HepG2 (cell line): ENCODE results near the gene ZBTB1. TPM values are rescaled to one million over a fixed set of nuclear protein-coding genes. Genes with fewer than 3 reads are reported as not detected.

Experiments
- KDM4B ChIP-seq: sonication (generic); formaldehyde crosslinking; IDR thresholded peaks from 2 replicates; pipeline ENCODE4 v1.4.0; 2020; ENCODE audit warnings: missing genetic modification reagents
- KLF15 ChIP-seq: sonication (generic); formaldehyde crosslinking; IDR thresholded peaks from 2 replicates; pipeline ENCODE4 v1.8.1; 2023; ENCODE audit warnings: borderline replicate concordance, mild to moderate bottlenecking, inconsistent platforms, missing genetic modification reagents, mixed read lengths
- MTA3 ChIP-seq: sonication (generic); formaldehyde crosslinking; IDR thresholded peaks from 2 replicates; pipeline ENCODE4 v1.4.0; 2020; ENCODE audit warnings: missing genetic modification reagents
- MTF2 ChIP-seq: sonication (generic); formaldehyde crosslinking; IDR thresholded peaks from 2 replicates; pipeline ENCODE4 v1.5.0; 2020; ENCODE audit warnings: missing genetic modification reagents, borderline replicate concordance
- MXD3 ChIP-seq: IDR thresholded peaks from 2 replicates; pipeline ENCODE4 v1.6.1; 2016; ENCODE audit warnings: mild to moderate bottlenecking, missing biosample characterization, missing genetic modification reagents
- TARDBP ChIP-seq: sonication (generic); formaldehyde crosslinking; IDR thresholded peaks from 2 replicates; pipeline ENCODE4 v1.8.0; 2022; ENCODE audit warnings: mild to moderate bottlenecking, missing genetic modification reagents
- ZNF138 ChIP-seq: sonication (generic); formaldehyde crosslinking; IDR thresholded peaks from 2 replicates; pipeline ENCODE4 v1.5.0; 2020; ENCODE audit warnings: mild to moderate bottlenecking, low read depth, missing genetic modification reagents
- ZNF33A ChIP-seq: sonication (generic); formaldehyde crosslinking; IDR thresholded peaks from 2 replicates; pipeline ENCODE4 v1.5.1; 2020; ENCODE audit warnings: missing genetic modification reagents, mild to moderate bottlenecking, moderate library complexity, borderline replicate concordance
- ZNF709 ChIP-seq: sonication (generic); formaldehyde crosslinking; IDR thresholded peaks from 2 replicates; pipeline ENCODE4 v1.5.0; 2020; ENCODE audit warnings: mild to moderate bottlenecking, missing genetic modification reagents
- polyA plus RNA-seq, 8 experiments: library from polyadenylated mRNA; depleted of rRNA in 3 of 8; stranded (reverse) in 7 of 8; unstranded in 1 of 8; fragments of >200 nt; fragmentation: Illumina TruSeq in 4 of 8; extraction: Trizol in 4 of 8; gene quantifications; 2 replicates each; pipeline versions ENCODE4 v1.2.1 to v1.2.3, GENCODE V29; 2011 to 2016; ENCODE audit warnings: low read depth in 4 of 8, missing spikeins in 1 of 8, mixed read lengths in 1 of 8; ENCODE audit not compliant: insufficient read depth in 1 of 8
- total RNA-seq, 5 experiments: library from RNA; depleted of rRNA; stranded (reverse); fragments of >200 nt; fragmentation: Illumina TruSeq; extraction: Trizol; gene quantifications; 2 replicates each; pipeline ENCODE4 v1.2.3, GENCODE V29; 2016; ENCODE audit warnings: low read depth in 1 of 5
- TF ChIP-seq, protein P1 (sequence below): sonication (generic); formaldehyde crosslinking; IDR thresholded peaks from 2 replicates; pipeline ENCODE4 v1.9.0; 2022; ENCODE audit warnings: low read depth, missing genetic modification reagents
- TF ChIP-seq, protein P2 (sequence below): sonication (generic); formaldehyde crosslinking; IDR thresholded peaks from 2 replicates; pipeline ENCODE4 v1.4.0; 2020; ENCODE audit warnings: mild to moderate bottlenecking, missing genetic modification reagents
- TF ChIP-seq, protein P3 (sequence below): sonication (generic); formaldehyde crosslinking; IDR thresholded peaks from 2 replicates; pipeline ENCODE4 v1.4.0; 2020; ENCODE audit warnings: missing genetic modification reagents

ZBTB1 gene
- total and polyA plus RNA-seq, 2 of the 13 experiments (the other 11 are each of a cell fraction or from before 2014, with no cell fraction given) = 18.8 to 22.6 TPM

GRCh38 chr14:64503434-64504309, 898 bp upstream of the ZBTB1 start, which contains the start of gene ZBTB25 (continued):
- 0 out of 2 replicates have a peak, but pooled peaks have one; percentile 29 for TF ChIP-seq KDM4B
- TF ChIP-seq, protein P1, sequence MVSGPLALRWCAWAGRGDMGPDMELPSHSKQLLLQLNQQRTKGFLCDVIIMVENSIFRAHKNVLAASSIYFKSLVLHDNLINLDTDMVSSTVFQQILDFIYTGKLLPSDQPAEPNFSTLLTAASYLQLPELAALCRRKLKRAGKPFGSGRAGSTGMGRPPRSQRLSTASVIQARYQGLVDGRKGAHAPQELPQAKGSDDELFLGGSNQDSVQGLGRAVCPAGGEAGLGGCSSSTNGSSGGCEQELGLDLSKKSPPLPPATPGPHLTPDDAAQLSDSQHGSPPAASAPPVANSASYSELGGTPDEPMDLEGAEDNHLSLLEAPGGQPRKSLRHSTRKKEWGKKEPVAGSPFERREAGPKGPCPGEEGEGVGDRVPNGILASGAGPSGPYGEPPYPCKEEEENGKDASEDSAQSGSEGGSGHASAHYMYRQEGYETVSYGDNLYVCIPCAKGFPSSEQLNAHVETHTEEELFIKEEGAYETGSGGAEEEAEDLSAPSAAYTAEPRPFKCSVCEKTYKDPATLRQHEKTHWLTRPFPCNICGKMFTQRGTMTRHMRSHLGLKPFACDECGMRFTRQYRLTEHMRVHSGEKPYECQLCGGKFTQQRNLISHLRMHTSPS (CRISPR knock-in tag) = peak; percentile 35; the same call in 1 of the 2 replicates
- TF ChIP-seq MXD3 (CRISPR knock-in tag) = no peak
- peak; percentile 86; the same call in 1 of the 2 replicates for TF ChIP-seq TARDBP (CRISPR knock-in tag)
- 0 out of 2 replicates have a peak, but pooled peaks have one; percentile 36 for TF ChIP-seq ZNF33A
- 0 out of 2 replicates have a peak, but pooled peaks have one; percentile 6 for TF ChIP-seq KLF15 (CRISPR knock-in tag)
- TF ChIP-seq, protein P2, sequence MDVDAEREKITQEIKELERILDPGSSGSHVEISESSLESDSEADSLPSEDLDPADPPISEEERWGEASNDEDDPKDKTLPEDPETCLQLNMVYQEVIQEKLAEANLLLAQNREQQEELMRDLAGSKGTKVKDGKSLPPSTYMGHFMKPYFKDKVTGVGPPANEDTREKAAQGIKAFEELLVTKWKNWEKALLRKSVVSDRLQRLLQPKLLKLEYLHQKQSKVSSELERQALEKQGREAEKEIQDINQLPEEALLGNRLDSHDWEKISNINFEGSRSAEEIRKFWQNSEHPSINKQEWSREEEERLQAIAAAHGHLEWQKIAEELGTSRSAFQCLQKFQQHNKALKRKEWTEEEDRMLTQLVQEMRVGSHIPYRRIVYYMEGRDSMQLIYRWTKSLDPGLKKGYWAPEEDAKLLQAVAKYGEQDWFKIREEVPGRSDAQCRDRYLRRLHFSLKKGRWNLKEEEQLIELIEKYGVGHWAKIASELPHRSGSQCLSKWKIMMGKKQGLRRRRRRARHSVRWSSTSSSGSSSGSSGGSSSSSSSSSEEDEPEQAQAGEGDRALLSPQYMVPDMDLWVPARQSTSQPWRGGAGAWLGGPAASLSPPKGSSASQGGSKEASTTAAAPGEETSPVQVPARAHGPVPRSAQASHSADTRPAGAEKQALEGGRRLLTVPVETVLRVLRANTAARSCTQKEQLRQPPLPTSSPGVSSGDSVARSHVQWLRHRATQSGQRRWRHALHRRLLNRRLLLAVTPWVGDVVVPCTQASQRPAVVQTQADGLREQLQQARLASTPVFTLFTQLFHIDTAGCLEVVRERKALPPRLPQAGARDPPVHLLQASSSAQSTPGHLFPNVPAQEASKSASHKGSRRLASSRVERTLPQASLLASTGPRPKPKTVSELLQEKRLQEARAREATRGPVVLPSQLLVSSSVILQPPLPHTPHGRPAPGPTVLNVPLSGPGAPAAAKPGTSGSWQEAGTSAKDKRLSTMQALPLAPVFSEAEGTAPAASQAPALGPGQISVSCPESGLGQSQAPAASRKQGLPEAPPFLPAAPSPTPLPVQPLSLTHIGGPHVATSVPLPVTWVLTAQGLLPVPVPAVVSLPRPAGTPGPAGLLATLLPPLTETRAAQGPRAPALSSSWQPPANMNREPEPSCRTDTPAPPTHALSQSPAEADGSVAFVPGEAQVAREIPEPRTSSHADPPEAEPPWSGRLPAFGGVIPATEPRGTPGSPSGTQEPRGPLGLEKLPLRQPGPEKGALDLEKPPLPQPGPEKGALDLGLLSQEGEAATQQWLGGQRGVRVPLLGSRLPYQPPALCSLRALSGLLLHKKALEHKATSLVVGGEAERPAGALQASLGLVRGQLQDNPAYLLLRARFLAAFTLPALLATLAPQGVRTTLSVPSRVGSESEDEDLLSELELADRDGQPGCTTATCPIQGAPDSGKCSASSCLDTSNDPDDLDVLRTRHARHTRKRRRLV (CRISPR knock-in tag) = no peak
- TF ChIP-seq MTF2 = peak; percentile 61; the same call in 1 of the 2 replicates
- TF ChIP-seq, protein P3, sequence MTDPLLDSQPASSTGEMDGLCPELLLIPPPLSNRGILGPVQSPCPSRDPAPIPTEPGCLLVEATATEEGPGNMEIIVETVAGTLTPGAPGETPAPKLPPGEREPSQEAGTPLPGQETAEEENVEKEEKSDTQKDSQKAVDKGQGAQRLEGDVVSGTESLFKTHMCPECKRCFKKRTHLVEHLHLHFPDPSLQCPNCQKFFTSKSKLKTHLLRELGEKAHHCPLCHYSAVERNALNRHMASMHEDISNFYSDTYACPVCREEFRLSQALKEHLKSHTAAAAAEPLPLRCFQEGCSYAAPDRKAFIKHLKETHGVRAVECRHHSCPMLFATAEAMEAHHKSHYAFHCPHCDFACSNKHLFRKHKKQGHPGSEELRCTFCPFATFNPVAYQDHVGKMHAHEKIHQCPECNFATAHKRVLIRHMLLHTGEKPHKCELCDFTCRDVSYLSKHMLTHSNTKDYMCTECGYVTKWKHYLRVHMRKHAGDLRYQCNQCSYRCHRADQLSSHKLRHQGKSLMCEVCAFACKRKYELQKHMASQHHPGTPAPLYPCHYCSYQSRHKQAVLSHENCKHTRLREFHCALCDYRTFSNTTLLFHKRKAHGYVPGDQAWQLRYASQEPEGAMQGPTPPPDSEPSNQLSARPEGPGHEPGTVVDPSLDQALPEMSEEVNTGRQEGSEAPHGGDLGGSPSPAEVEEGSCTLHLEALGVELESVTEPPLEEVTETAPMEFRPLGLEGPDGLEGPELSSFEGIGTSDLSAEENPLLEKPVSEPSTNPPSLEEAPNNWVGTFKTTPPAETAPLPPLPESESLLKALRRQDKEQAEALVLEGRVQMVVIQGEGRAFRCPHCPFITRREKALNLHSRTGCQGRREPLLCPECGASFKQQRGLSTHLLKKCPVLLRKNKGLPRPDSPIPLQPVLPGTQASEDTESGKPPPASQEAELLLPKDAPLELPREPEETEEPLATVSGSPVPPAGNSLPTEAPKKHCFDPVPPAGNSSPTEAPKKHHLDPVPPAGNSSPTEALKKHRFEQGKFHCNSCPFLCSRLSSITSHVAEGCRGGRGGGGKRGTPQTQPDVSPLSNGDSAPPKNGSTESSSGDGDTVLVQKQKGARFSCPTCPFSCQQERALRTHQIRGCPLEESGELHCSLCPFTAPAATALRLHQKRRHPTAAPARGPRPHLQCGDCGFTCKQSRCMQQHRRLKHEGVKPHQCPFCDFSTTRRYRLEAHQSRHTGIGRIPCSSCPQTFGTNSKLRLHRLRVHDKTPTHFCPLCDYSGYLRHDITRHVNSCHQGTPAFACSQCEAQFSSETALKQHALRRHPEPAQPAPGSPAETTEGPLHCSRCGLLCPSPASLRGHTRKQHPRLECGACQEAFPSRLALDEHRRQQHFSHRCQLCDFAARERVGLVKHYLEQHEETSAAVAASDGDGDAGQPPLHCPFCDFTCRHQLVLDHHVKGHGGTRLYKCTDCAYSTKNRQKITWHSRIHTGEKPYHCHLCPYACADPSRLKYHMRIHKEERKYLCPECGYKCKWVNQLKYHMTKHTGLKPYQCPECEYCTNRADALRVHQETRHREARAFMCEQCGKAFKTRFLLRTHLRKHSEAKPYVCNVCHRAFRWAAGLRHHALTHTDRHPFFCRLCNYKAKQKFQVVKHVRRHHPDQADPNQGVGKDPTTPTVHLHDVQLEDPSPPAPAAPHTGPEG = peak; percentile 92
- 0 out of 2 replicates have a peak, but pooled peaks have one; percentile 19 for TF ChIP-seq ZNF138
- peak; percentile 49; the same call in 1 of the 2 replicates for TF ChIP-seq ZNF709 (CRISPR knock-in tag)
- no peak for TF ChIP-seq MTA3 (CRISPR knock-in tag)
